MCF 10A (cell line): Measurements from ENCODE around the gene ANKLE2. TPM values are rescaled to one million over a fixed set of nuclear protein-coding genes. Genes with fewer than 3 reads are reported as not detected.
"Not testable (repeated sequence)": the region's sequence is repeated elsewhere in the genome, so short reads cannot be mapped to it uniquely, and the experiment has no call there.

Experiments
- BruUV-seq: library from RNA; stranded (reverse); fragments of 400-500 nt; replicated peaks from 2 replicates; lab custom pipeline; 2021; lab: Mats Ljungman, UMichigan
- CTCF ChIA-PET: fragments of 300-600 bp; sonication (Branson Sonifier 250); formaldehyde crosslinking; extraction: SDS; loops from one replicate; lab custom pipeline; 2021; ENCODE audit warnings: antibody characterized with exemption, inconsistent platforms; lab: Yijun Ruan, JAX
- POLR2A ChIA-PET: fragments of 300-600, 350-650 bp; sonication (Branson Sonifier 250); formaldehyde crosslinking; extraction: SDS; loops from one replicate; lab custom pipeline; 2020; ENCODE audit warnings: antibody characterized with exemption, inconsistent platforms; lab: Yijun Ruan, JAX
- DNase-seq: peaks from one replicate; pipeline ENCODE4 v3.0.0-alpha.2; 2018; ENCODE audit not compliant: unreplicated experiment
- H3K27ac Mint-ChIP-seq: one replicate; pipeline ENCODE4 v1.8.0; 2022; ENCODE audit warnings: mild to moderate bottlenecking, low read depth, mixed read lengths; ENCODE audit not compliant: unreplicated experiment
- H3K27me3 Mint-ChIP-seq: one replicate; pipeline ENCODE4 v1.8.0; 2022; ENCODE audit warnings: mixed read lengths; ENCODE audit not compliant: insufficient read depth, unreplicated experiment
- H3K36me3 Mint-ChIP-seq: one replicate; pipeline ENCODE4 v1.8.0; 2022; ENCODE audit warnings: mild to moderate bottlenecking, moderate library complexity, mixed read lengths; ENCODE audit not compliant: insufficient read depth, unreplicated experiment
- H3K4me1 Mint-ChIP-seq: one replicate; pipeline ENCODE4 v1.8.0; 2022; ENCODE audit warnings: mixed read lengths; ENCODE audit not compliant: insufficient read depth, unreplicated experiment
- H3K4me3 Mint-ChIP-seq: one replicate; pipeline ENCODE4 v1.8.0; 2022; ENCODE audit warnings: mild to moderate bottlenecking, moderate library complexity, mixed read lengths; ENCODE audit not compliant: unreplicated experiment
- H3K9me3 Mint-ChIP-seq: one replicate; pipeline ENCODE4 v1.8.0; 2022; ENCODE audit warnings: mixed read lengths; ENCODE audit not compliant: unreplicated experiment
- intact Hi-C: fragments of 100-400 bp; cut with micrococcal nuclease; formaldehyde crosslinking; loops from 2 replicates; pipeline ENCODE4 v1.14.1; 2022
- total RNA-seq: library from RNA; stranded (reverse); gene quantifications from 2 replicates; pipeline ENCODE4 v1.2.3, GENCODE V29; 2022
- TF ChIP-seq, protein P1 (sequence below): fragments of 200-600 bp; IDR thresholded peaks from one replicate; pipeline ENCODE4 v1.8.0; 2022; ENCODE audit warnings: antibody characterized with exemption, mild to moderate bottlenecking; ENCODE audit not compliant: unreplicated experiment

ANKLE2 gene
- total RNA-seq, 1 experiment from 2014 or later: 142 TPM

DNA sequence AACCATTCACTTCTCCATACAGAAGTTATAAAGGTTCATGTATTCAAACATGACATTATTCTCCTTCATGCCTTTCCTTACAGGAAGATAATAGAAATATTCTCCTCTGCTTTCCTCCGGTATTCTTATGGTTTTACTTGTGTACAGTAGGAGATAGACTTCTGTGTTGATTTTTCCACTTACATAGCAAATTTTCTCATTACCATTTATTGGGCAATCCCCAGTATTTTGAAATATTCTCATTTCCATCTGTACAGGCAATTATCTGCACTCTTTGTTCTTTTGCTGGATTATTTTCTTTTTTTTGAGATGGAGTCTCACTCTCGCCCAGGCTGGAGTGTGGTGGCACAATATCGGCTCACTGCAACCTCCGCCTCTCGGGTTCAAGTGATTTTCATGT is 63.3 kb downstream of the ANKLE2 start:
- Mint-ChIP-seq H3K9me3 (no peaks in the 10 kb centered on the region), H3K4me1 (no peaks in the 10 kb centered on the region), H3K27ac (no peak overlapping the region), H3K27me3 (no peaks in the 10 kb centered on the region), H3K36me3 (peaks cover 46% of the 10 kb centered on the region), H3K4me3 (no peak overlapping the region)
- BruUV-seq: no TSS peak
- ChIA-PET CTCF (no interaction called here), POLR2A (interaction anchor here (1.3 kb wide), 1 partner anchor 11 kb away, joined by 3 read pairs; no protein-coding TSS in a partner anchor)
- intact Hi-C loops: no loop called here
- no peak for DNase-seq
- TF ChIP-seq, protein P1, sequence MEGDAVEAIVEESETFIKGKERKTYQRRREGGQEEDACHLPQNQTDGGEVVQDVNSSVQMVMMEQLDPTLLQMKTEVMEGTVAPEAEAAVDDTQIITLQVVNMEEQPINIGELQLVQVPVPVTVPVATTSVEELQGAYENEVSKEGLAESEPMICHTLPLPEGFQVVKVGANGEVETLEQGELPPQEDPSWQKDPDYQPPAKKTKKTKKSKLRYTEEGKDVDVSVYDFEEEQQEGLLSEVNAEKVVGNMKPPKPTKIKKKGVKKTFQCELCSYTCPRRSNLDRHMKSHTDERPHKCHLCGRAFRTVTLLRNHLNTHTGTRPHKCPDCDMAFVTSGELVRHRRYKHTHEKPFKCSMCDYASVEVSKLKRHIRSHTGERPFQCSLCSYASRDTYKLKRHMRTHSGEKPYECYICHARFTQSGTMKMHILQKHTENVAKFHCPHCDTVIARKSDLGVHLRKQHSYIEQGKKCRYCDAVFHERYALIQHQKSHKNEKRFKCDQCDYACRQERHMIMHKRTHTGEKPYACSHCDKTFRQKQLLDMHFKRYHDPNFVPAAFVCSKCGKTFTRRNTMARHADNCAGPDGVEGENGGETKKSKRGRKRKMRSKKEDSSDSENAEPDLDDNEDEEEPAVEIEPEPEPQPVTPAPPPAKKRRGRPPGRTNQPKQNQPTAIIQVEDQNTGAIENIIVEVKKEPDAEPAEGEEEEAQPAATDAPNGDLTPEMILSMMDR: no peak

DNA sequence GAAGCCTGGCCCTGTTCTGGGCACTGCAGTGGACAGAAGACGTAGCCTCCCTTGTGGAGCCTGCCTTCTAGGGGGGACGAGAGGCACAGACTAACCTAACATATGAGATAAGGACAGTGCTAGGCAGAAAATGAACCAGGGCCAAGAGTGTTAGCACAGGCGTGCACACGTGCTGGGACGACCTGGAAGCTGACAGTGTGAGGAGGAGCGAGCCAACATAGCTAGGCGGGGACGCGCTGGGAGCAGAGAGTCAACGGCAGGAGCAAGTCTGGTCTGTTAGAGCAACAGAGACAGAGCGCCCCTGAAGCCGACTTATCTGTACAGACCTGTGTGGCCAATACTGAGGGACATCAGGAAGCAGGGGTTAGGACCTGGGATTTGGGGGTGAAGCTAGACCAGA is 66.2 kb downstream of the ANKLE2 start:
- CTCF ChIA-PET: interaction anchor here (0.5 to 1.4 kb wide), 2 partner anchors 11 to 1880 kb away, joined by 3 read pairs; no protein-coding TSS in a partner anchor
- H3K9me3 Mint-ChIP-seq: no peaks in the 10 kb centered on the region
- intact Hi-C loops: no loop called here
- POLR2A ChIA-PET: no interaction called here
- no peaks in the 10 kb centered on the region for H3K27me3 Mint-ChIP-seq
- no TSS peak for BruUV-seq
- no peak overlapping the region for H3K27ac Mint-ChIP-seq
- no peak for DNase-seq
- no peaks in the 10 kb centered on the region for H3K4me1 Mint-ChIP-seq
- H3K4me3 Mint-ChIP-seq: no peak overlapping the region
- H3K36me3 Mint-ChIP-seq: peaks cover 44% of the 10 kb centered on the region
- TF ChIP-seq, protein P1: no peak

GRCh38 chr12:132694888-132695287 is 66.7 kb downstream of the ANKLE2 start:
- POLR2A ChIA-PET, BruUV-seq, H3K27me3 Mint-ChIP-seq, DNase-seq, intact Hi-C loops, H3K27ac Mint-ChIP-seq, H3K4me1 Mint-ChIP-seq, H3K9me3 Mint-ChIP-seq, H3K4me3 Mint-ChIP-seq: not testable (repeated sequence)
- CTCF ChIA-PET: interaction anchor here (0.5 to 1.4 kb wide), 3 partner anchors 12 to 1879 kb away, joined by 3 to 5 read pairs (median 3); no protein-coding TSS in a partner anchor
- peaks cover 39% of the 10 kb centered on the region for H3K36me3 Mint-ChIP-seq

DNA sequence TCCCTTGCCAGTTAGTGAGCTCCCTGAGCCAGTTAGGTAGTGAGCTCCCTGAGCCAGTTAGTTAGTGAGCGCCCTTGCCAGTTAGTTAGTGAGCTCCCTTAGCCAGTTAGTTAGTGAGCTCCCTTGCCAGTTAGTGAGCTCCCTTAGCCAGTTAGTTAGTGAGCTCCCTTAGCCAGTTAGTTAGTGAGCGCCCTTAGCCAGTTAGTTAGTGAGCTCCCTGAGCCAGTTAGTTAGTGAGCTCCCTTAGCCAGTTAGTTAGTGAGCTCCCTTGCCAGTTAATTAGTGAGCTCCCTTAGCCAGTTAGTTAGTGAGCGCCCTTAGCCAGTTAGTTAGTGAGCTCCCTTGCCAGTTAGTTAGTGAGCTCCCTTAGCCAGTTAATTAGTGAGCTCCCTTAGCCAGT is 69.6 kb downstream of the ANKLE2 start:
- intact Hi-C loops, POLR2A ChIA-PET, DNase-seq, H3K27me3 Mint-ChIP-seq, H3K4me1 Mint-ChIP-seq, BruUV-seq, H3K9me3 Mint-ChIP-seq, H3K4me3 Mint-ChIP-seq, H3K27ac Mint-ChIP-seq: not testable (repeated sequence)
- CTCF ChIA-PET: interaction anchor here (0.7 kb wide), 1 partner anchor 10 kb away, joined by 4 read pairs; no protein-coding TSS in a partner anchor
- H3K36me3 Mint-ChIP-seq: peaks cover 21% of the 10 kb centered on the region

- H3K4me3 Mint-ChIP-seq: peak overlapping the region; percentile 10
- no peaks in the 10 kb centered on the region for H3K9me3 Mint-ChIP-seq
- no peaks in the 10 kb centered on the region for H3K27me3 Mint-ChIP-seq
- ChIA-PET POLR2A (no interaction called here), CTCF (no interaction called here)
- TF ChIP-seq, protein P1: no peak
- intact Hi-C loops: no loop called here
- peaks cover 6% of the 10 kb centered on the region for H3K4me1 Mint-ChIP-seq
- no TSS peak for BruUV-seq
- DNase-seq: no peak
- no peak overlapping the region for H3K27ac Mint-ChIP-seq
- H3K36me3 Mint-ChIP-seq: peaks cover 11% of the 10 kb centered on the region
Observed at GRCh38 chr12:132690112-132690511, 71.5 kb downstream of the ANKLE2 start.
